Activated T-helper 17 cell treated with anti-CD3 and anti-CD28 coated beads, Interleukin-2, amount 50 U/mL, for 72 hours (primary cell): ENCODE measurements around the gene ANXA11. TPM values are rescaled to one million over a fixed set of nuclear protein-coding genes. Genes with fewer than 3 reads are reported as not detected.

Source experiments
- ATAC-seq: fragments of 150-1000 bp; cut with Tn5 transposase; replicated peaks from 2 replicates; pipeline ENCODE4 v1.10.0; 2021; ENCODE audit warnings: mild to moderate bottlenecking, moderate library complexity
- H3K27ac Mint-ChIP-seq: one replicate; pipeline ENCODE4 v1.8.0; 2022; ENCODE audit warnings: mixed read lengths
- H3K27me3 Mint-ChIP-seq: one replicate; pipeline ENCODE4 v1.8.0; 2022; ENCODE audit warnings: mixed read lengths
- H3K36me3 Mint-ChIP-seq: one replicate; pipeline ENCODE4 v1.8.0; 2022; ENCODE audit warnings: low read depth, mild to moderate bottlenecking, mixed read lengths
- H3K4me1 Mint-ChIP-seq: one replicate; pipeline ENCODE4 v1.8.0; 2022; ENCODE audit warnings: mixed read lengths
- H3K4me3 Mint-ChIP-seq: one replicate; pipeline ENCODE4 v1.8.0; 2022; ENCODE audit warnings: mild to moderate bottlenecking, mixed read lengths
- H3K9me3 Mint-ChIP-seq: one replicate; pipeline ENCODE4 v1.8.0; 2022; ENCODE audit warnings: mixed read lengths
- total RNA-seq, 2 donors: library from RNA; stranded (reverse); gene quantifications; one replicate each; pipeline ENCODE4 v1.2.3, GENCODE V29; 2022

The ANXA11 gene
- total RNA-seq, 2 donors from 2014 or later = 184 to 275 TPM

DNA sequence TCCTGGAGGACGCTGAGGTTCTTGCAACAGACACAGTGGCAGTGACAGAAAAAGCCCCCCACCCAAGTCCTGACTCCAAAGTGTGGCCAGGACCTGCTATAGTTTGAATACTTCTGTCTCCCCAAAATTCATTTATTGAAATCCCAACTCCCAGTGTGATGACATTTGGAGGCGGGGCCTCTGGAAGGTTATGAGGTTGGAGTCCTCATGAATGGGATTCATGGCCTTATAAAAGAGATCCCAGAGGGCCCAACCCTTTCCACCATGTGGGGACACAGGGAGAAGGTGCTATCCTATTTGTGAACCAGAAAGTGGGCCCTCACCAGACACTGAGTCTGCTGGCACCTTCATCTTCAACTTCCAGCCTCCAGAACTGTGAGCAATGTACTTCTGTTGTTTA lies 18.3 kb downstream of the ANXA11 start:
- no peaks in the 10 kb centered on the region for H3K9me3 Mint-ChIP-seq
- peaks cover 69% of the 10 kb centered on the region for H3K36me3 Mint-ChIP-seq
- peak overlapping the region; percentile 91 for H3K27ac Mint-ChIP-seq
- no peaks in the 10 kb centered on the region for H3K27me3 Mint-ChIP-seq
- H3K4me3 Mint-ChIP-seq = peak overlapping the region; percentile 79
- H3K4me1 Mint-ChIP-seq = peaks cover 72% of the 10 kb centered on the region
- no peak for ATAC-seq

DNA sequence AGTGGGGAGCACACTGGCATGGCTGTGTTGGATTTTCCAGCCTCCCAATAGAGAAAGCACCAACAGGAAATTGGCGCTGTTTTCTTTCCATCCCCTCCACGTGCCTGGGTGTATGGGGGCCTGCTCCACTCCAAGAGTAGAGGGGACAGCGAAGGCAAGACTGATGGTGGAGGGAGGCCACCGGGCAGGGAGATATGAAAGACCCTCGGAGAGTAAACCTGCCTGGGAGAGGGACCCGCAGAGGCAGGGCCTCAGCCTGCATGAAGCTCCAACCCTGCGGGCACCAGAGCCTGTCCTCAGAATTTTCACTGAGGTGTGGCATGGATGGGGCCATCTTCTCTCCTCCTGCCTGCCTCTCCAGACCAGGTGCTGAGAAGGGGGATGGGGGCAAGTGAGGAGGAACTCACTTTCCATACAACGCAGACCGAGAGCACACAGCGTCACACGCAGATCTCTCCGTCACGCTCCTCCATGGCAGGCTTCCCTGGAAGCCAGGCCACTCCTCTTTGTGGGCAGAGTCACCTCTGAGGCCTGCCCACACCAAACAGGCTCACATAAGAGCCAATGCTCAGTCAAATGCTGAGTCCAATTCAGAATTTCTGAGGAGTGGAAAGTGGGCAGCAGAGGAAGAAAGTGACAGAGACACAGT lies 18.8 kb downstream of the ANXA11 start:
- peaks cover 71% of the 10 kb centered on the region for H3K4me1 Mint-ChIP-seq
- no peak for ATAC-seq
- peak overlapping the region; percentile 79 for H3K4me3 Mint-ChIP-seq
- H3K9me3 Mint-ChIP-seq = no peaks in the 10 kb centered on the region
- H3K27me3 Mint-ChIP-seq = no peaks in the 10 kb centered on the region
- peak overlapping the region; percentile 91 for H3K27ac Mint-ChIP-seq
- peaks cover 69% of the 10 kb centered on the region for H3K36me3 Mint-ChIP-seq

DNA sequence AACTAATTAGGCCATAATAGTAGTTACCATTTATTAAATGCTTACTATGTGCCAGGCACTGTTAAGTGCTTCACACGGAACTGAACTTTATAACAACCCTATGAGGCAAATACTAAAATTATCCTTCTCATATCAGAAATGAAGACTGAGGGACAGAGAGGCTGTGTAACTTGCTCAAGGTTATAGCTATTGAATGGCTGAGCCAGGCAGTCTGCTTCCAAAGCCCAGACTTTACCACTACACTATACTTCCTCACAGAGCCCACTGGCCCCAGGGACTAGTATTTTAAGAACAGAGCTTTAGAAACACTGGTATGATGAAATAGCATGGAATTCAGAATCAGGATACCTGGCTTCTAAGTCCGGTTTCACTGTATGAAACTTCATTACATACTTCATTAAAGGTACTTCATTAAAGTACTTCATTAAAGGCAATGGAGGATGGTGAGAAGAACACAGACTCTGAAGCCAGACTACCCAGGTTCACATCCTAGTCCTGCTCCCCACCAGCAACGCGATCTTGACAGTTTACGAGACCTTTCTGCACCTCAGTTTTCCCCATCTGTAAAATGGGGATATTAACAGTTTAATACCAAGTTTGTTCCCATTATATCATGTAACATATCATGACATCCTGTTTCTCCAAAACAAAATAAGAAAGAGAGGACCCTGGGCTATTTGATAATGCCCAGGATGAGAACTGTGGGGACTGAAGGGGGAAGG lies 19.6 kb downstream of the ANXA11 start:
- Mint-ChIP-seq H3K27ac (peak overlapping the region; percentile 91), H3K9me3 (no peaks in the 10 kb centered on the region), H3K4me3 (peak overlapping the region; percentile 79), H3K27me3 (no peaks in the 10 kb centered on the region), H3K4me1 (peaks cover 67% of the 10 kb centered on the region), H3K36me3 (peaks cover 73% of the 10 kb centered on the region)
- ATAC-seq = no peak

DNA sequence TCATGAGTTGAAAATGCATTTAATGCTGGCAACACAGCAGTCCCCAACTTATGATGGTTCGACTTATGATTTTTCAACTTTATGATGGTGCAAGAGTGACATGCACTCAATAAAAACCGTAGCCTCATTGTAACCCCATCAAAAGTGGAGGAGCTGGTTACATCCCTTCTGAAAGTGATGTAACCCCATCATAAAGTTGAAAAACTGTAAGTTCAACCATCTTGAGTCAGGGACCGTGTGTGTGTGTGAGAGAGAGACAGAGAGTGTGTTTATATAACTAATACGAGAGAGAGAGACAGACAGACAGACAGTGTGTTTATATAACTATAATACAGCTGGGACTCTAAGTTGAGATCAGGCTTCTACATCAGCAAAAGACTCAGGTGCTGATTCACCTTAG lies 21.0 kb downstream of the ANXA11 start:
- H3K27ac Mint-ChIP-seq = peak overlapping the region; percentile 91
- peaks cover 59% of the 10 kb centered on the region for H3K4me1 Mint-ChIP-seq
- H3K9me3 Mint-ChIP-seq = no peaks in the 10 kb centered on the region
- ATAC-seq = no peak
- no peaks in the 10 kb centered on the region for H3K27me3 Mint-ChIP-seq
- H3K4me3 Mint-ChIP-seq = no peak overlapping the region
- peaks cover 79% of the 10 kb centered on the region for H3K36me3 Mint-ChIP-seq

DNA sequence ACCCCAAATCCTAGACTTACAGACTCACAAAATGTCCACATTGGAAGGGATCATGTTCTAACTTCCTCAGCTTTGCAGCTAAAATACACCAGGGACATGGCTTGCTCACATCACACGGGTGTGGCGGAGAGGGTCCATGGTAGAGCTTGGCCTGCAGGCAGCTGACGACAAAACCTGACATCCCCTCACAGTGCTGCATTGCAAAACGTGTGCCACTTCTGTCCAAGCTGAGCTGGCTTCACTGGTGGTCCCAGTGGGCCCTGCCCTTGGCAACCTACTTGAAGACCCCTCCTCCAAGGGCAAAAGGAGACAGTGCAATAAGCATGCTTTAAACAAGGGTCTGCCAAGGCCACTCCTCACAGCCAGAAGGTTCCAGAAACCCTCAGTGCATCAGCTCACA lies 21.9 kb downstream of the ANXA11 start:
- no peak for ATAC-seq
- Mint-ChIP-seq H3K4me3 (no peak overlapping the region), H3K27me3 (no peaks in the 10 kb centered on the region), H3K9me3 (no peaks in the 10 kb centered on the region), H3K36me3 (peaks cover 83% of the 10 kb centered on the region), H3K27ac (no peak overlapping the region), H3K4me1 (peaks cover 58% of the 10 kb centered on the region)

DNA sequence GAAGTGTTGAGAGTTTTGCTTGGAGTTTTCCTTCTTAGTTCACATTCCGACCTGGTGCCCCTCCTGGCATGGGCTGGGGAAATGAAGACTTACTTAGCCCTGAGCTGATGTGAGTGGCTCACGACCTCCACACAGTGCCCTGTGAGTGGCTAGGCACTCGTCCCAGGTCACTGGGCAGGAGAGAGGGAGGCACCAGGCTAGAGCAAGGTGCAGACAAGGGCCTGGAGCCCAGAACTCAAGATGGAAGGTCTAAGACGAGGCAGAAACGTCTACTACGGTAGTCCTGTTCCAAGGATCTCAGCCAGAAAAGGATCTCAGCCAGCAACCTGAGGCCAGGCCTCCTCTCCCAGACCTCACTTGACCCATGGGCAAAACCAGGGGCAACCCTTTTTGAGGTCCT lies 22.4 kb downstream of the ANXA11 start:
- ATAC-seq = no peak
- H3K4me1 Mint-ChIP-seq = peaks cover 57% of the 10 kb centered on the region
- no peaks in the 10 kb centered on the region for H3K9me3 Mint-ChIP-seq
- no peak overlapping the region for H3K4me3 Mint-ChIP-seq
- no peaks in the 10 kb centered on the region for H3K27me3 Mint-ChIP-seq
- H3K36me3 Mint-ChIP-seq = peaks cover 85% of the 10 kb centered on the region
- peak overlapping the region; percentile 54 for H3K27ac Mint-ChIP-seq

DNA sequence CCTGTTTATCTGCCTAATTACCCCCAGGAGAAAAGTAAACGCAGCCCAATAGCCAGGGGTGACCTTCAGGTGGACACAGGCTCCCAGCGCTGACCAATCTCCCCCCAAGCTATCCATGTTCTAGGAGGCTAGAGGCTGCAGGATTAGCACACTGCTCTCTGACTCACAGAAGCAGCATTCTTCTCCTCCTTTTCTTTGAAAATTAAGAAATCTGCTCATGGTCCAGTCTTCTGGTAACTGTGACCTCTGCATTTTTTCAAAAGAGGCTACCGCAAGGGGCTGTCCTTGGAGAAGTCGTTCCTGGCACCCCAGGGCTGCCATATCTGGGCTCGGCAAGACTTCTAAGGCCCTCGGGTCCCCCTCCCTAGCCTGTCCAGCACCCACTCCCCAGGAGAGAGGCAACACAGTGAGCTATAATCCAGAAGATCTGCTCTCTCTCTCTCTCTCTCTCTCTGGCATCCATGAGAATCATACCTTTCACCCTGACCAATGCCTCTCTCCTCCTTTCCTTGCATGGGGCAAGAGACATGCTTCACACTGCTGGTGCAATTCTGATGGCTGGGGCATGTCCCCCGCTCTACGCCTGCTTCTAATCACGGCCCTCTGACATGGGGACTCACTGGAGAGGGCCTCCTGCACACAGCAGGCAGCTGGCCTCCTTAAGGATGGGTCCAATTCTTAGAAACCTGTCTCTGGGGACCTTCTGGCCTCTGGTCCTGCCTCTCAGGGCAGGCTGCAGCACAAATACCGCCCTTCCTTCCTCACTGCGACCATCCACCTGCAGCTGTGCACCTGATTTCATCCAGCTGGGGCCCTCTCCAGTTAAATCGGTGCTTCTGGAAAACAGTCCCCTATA lies 27.3 kb downstream of the ANXA11 start:
- H3K4me1 Mint-ChIP-seq = peaks cover 30% of the 10 kb centered on the region
- no peaks in the 10 kb centered on the region for H3K9me3 Mint-ChIP-seq
- no peak for ATAC-seq
- no peak overlapping the region for H3K4me3 Mint-ChIP-seq
- H3K27ac Mint-ChIP-seq = peak overlapping the region; percentile 71
- peaks cover 90% of the 10 kb centered on the region for H3K36me3 Mint-ChIP-seq
- no peaks in the 10 kb centered on the region for H3K27me3 Mint-ChIP-seq

GRCh38 chr10:80176526-80176925 lies 28.8 kb downstream of the ANXA11 start:
- Mint-ChIP-seq H3K4me1 (peaks cover 19% of the 10 kb centered on the region), H3K36me3 (peaks cover 94% of the 10 kb centered on the region), H3K9me3 (no peaks in the 10 kb centered on the region), H3K27ac (peak overlapping the region; percentile 71), H3K4me3 (no peak overlapping the region), H3K27me3 (no peaks in the 10 kb centered on the region)
- ATAC-seq = no peak

GRCh38 chr10:80174641-80175395 lies 30.5 kb downstream of the ANXA11 start:
- Mint-ChIP-seq H3K4me3 (no peak overlapping the region), H3K4me1 (peaks cover 22% of the 10 kb centered on the region), H3K9me3 (no peaks in the 10 kb centered on the region), H3K27me3 (no peaks in the 10 kb centered on the region), H3K27ac (peak overlapping the region; percentile 38), H3K36me3 (peaks cover 94% of the 10 kb centered on the region)
- ATAC-seq = no peak

DNA sequence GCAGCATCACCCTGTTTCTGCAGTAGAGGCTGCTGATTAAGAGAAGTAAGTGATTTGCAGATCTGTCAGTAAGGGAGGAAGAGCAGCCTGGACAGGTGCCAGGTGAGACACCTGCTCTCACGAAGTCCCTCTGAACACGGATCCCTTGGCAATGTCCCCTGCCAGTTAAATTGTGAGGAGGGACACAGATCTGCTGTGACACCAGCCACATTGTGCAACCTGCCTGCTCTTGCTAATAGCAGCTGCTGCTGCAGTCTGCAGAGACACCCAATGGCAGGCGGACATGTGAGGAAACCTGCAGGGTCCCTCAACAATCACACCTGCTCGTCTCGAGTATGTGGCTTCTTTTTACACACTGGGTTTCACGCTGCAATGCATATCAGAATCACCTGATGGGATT lies 31.9 kb downstream of the ANXA11 start:
- H3K36me3 Mint-ChIP-seq = peaks cover 91% of the 10 kb centered on the region
- H3K9me3 Mint-ChIP-seq = no peaks in the 10 kb centered on the region
- H3K27ac Mint-ChIP-seq = peak overlapping the region; percentile 33
- H3K27me3 Mint-ChIP-seq = no peaks in the 10 kb centered on the region
- ATAC-seq = no peak
- peaks cover 17% of the 10 kb centered on the region for H3K4me1 Mint-ChIP-seq
- no peak overlapping the region for H3K4me3 Mint-ChIP-seq

GRCh38 chr10:80172896-80173295 lies 32.4 kb downstream of the ANXA11 start:
- Mint-ChIP-seq H3K4me1 (peaks cover 14% of the 10 kb centered on the region), H3K27me3 (no peaks in the 10 kb centered on the region), H3K4me3 (no peak overlapping the region), H3K9me3 (no peaks in the 10 kb centered on the region), H3K27ac (peak overlapping the region; percentile 78), H3K36me3 (peaks cover 91% of the 10 kb centered on the region)
- no peak for ATAC-seq

- Mint-ChIP-seq H3K4me3 (no peak overlapping the region), H3K27me3 (no peaks in the 10 kb centered on the region), H3K27ac (peak overlapping the region; percentile 78), H3K4me1 (peaks cover 8% of the 10 kb centered on the region), H3K36me3 (peaks cover 91% of the 10 kb centered on the region), H3K9me3 (no peaks in the 10 kb centered on the region)
- ATAC-seq = no peak
Measured at GRCh38 chr10:80171248-80171660, 34.1 kb downstream of the ANXA11 start.

DNA sequence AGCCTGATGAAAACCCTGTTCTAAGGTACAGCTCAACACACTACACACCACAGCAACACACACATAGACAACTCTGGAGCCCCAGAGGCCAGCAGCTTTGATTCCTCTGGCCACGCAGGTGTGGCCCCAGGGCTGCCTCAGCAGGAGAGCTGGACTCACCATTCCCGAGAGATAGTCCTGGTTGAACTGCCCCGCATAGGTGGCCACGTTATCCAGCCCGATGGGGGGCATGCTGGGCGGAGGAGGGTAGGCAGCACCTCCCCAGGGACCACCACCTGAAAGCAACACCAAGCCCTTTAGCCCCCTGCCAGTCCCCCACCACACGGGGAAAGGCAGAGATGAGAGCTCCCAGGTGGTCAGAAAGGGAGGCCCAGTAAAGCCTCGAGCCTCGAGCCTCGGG lies 34.7 kb downstream of the ANXA11 start:
- no peak for ATAC-seq
- Mint-ChIP-seq H3K9me3 (no peaks in the 10 kb centered on the region), H3K36me3 (peaks cover 91% of the 10 kb centered on the region), H3K27me3 (no peaks in the 10 kb centered on the region), H3K4me3 (no peak overlapping the region), H3K4me1 (peaks cover 14% of the 10 kb centered on the region), H3K27ac (peak overlapping the region; percentile 78)

DNA sequence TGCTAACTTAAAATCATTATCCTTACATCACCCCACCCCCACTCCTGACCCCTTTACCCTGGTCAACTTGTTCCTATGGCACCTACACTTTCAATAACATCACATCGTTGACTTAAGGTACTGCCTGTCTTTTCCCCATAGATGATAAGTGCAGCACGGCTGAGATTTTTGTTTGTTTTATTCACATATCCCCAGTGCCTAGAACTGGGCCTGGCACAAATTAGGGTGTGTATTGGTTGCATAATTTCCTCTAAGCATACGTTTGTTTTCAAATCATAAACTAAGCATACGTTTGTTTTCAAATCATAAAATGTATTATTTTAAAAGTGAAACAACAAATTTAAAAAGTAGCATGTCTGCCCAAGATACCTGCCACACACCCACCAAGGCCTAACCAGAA lies 35.3 kb downstream of the ANXA11 start:
- no peaks in the 10 kb centered on the region for H3K27me3 Mint-ChIP-seq
- peak overlapping the region; percentile 78 for H3K27ac Mint-ChIP-seq
- H3K9me3 Mint-ChIP-seq = no peaks in the 10 kb centered on the region
- peaks cover 91% of the 10 kb centered on the region for H3K36me3 Mint-ChIP-seq
- H3K4me1 Mint-ChIP-seq = peaks cover 15% of the 10 kb centered on the region
- ATAC-seq = no peak
- H3K4me3 Mint-ChIP-seq = no peak overlapping the region
